ENCODE results near the gene ZNRF3. TPM values are rescaled to one million over a fixed set of nuclear protein-coding genes. Genes with fewer than 3 reads are reported as not detected.
A peak's percentile ranks its signal among the peaks of the same experiment; 100 is the strongest.
"Not testable (repeated sequence)": the region's sequence is repeated elsewhere in the genome, so short reads cannot be mapped to it uniquely, and the experiment has no call there.

Gene ZNRF3
- total RNA-seq, 1 donor from 2014 or later, result 6.4 TPM

DNA sequence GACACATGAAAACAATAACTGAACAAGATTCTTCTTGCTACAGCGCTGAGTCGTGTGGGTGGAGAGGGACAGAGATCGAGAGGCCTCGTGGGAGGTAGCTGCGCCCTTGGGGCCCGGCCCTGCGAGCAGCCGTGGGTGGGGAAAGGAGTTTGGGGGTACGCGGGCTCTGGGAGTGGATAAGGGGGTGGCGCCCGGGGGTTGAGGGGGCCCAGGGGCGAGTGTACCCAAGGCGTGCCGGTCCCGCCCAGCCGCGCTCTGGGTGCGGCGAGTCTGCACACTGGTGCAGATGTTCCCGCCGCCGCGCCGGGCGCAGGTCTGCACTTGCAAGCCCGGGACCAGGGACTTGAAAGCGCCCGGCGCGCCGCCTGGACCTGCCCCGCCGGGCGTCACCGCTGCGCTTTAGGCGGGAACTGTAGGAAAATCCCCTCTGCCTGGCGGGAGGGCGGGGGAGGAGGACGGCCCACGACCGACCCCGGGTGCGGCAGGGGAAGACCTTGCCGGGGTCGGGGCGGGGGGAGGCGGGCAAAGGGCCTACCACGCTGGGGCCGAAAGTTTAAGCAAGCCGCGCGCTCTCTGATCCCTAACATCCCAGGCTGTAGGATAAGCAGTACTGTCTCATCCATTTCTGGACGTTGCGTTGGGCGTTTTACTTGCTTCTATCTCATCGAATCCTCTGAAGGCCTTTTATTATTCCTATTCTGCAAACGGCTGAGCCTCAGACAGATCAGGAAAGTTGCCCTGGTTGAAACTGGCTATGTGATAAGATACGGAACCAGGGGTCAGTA, 188.1 kb downstream of the ZNRF3 start:
- ATAC-seq, result peak; percentile 76

DNA sequence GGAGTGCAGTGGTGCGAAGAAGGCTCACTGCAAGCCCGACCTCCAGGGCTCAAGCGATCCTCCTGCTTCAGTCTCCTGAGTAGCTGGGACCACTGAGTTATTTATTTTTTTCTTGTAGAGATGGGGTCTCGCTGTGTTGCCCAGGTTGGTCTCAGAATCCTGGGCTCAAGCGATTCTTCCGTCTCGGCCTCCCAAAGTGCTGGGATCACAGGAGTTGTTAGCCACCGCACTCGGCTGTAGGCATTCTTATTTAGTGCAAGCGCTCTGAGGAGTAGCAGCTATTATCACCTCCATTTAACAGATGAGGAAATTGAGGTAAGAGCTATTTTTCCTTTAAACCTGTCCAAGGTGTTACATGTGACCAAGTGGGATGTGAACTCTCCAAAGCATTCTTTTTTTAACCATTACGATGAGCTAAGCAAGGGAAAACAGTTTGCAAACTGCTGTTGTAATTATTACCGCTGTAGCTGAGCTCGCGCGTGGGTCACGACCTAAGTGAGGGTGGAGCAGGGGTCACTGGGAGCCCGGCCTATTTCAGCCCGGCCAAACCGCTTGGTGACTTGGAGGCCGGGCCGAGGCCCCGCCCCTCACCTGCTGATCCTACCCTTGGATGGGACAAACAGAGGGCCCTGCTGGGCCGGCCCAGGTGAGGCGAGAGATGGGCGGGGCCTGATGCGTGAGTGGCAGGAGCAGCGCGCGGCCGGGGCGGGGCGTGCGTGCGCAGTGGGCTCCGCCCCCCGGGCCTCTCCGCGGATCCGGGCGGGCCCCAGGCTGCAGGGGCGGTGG, 189.0 kb downstream of the ZNRF3 start:
- ATAC-seq, result peak; percentile 91

DNA sequence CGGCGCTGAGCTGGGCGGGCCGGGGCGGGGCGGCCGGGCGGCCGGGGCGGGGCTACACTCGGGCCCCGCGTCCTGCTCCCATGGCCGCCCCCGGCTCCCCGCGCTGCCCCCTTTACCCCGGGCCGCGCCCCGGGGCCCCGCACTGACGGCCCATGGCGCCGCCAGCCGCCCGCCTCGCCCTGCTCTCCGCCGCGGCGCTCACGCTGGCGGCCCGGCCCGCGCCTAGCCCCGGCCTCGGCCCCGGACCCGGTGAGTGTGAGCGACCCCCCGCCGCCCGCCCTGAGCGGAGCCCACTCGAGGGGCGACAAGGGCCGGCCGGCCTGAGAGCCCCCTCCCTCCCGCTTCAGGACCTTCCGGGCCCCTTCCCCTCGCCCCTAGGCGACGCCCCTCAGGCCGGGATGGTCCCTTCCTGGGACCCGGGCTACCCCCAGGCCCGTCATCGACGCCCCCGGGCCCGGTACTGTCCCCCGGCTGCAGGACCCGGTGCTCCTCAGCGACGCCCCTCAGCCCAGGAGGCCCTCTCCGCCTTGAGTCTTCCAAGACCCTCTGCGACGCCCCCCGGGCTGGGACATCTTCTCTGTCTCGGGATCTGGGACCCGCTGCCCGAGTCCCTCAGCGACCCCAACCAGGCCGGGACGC, 189.7 kb downstream of the ZNRF3 start, which contains the start of gene KREMEN1:
Gene KREMEN1 (plus strand): TSS at position 57 of the 639 bp plus-strand sequence. CDS start 96 bp downstream, at position 153.
- ATAC-seq, result peak; percentile 5

DNA sequence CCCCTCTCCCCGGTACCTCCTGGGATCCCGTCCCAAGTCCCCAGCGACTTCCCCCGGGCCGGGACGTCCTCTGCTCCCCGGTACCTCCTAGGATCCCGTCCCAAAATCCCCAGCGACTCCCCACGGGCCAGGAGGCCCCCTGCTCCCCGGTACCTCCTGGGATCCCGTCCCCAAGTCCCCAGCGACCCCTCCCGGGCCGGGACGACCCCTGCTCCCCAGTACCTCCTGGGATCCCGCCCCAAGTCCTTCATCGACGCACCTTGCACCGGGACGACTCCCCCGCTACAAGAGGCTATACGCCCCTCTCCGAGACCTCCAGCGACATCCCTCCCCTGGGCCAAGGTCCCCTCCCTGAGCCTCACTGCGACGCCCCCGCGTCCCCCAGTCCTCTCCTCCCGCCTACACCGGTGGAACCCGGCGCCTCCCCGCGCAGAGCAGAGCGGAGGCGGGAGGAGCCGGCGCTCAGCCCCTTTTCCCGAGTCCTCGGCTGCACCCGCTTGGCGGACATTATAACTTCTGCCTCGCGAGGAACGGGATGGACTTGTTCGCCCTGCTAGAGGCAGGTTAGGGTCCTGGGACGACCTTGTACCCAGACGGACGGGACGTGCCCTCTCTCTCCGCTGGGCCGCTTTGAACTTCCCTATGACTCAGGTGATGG, 190.4 kb downstream of the ZNRF3 start:
- ATAC-seq, result peak; percentile 45

DNA sequence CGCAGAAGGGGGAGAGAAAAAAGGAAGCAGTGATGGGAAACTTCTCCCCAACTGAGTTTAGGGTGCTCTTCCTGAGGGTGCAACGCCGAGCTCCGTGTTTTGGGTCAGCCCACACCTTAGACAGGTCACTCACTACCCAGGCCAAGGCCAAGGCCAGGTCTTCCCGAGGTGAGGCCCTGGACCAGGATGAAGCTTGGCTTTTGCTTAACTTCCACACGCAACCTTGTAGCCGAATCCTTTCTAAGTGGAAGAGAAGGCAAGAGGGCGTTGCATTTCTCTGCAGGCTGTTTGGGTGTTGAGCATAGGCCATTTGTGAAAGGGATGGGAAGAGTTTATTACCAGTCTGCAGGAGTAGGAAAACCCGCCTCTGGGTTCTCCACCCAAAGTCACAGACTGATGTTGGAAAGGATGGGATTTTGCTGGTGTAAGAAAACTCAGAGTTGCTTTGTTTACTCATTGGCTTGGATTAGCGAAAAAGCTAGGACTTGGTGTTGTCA, 191.0 kb downstream of the ZNRF3 start:
- peak; percentile 0 for ATAC-seq

DNA sequence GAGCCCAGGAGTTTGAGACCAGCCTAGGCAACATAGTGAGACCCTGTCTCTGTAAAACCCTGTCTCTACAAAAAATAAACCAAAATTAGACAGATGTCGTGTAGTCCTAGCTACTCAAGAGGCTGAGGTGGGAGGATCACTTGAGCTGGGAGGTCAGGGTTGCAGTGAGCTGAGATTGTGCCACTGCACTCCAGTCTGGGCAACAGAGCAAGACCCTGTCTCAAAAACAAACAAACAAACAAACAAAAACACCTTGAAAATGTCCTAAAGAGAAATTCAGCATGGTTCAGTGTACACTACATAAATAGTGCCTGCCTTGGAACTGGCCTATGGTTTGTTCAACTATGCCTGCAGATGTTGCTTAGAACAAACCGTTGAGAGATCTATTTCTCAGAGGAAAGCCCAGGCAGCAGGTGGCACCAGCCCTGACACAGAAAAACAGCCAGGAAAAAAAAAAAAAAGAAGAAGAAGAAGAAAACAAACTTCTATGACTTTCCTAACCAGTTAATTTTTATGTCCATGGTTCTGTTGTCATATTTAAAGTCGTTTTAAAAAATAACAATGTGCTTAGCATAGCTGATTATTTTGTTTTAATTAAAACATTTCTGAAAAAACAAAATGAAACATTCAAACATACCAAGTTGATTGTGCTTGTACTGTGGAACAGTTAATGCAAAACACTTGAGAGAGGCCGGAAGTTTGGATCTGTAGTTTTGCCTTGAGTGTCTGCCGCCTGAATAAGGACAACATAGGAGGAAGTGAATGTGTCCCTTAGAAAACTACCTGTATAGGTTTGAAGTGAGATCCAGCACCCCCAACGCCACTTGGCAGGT, 194.9 kb downstream of the ZNRF3 start:
- no peak for ATAC-seq

DNA sequence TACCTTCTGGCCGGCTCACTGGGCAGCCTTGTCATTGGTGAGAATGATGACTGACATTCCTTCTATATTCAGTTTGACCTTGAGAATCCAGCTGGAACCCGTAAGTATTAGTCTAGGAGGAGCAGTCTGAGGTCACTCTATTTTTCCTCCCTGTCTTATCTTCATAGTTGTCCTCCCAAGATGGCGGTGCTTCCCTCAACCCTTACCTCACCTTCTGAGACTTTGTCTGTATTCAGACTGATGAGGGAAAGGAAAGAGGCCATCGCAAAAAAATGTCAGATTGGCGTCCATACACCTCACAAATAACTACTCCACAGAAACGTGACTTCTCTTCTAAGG, 195.5 kb downstream of the ZNRF3 start:
- ATAC-seq, result no peak

DNA sequence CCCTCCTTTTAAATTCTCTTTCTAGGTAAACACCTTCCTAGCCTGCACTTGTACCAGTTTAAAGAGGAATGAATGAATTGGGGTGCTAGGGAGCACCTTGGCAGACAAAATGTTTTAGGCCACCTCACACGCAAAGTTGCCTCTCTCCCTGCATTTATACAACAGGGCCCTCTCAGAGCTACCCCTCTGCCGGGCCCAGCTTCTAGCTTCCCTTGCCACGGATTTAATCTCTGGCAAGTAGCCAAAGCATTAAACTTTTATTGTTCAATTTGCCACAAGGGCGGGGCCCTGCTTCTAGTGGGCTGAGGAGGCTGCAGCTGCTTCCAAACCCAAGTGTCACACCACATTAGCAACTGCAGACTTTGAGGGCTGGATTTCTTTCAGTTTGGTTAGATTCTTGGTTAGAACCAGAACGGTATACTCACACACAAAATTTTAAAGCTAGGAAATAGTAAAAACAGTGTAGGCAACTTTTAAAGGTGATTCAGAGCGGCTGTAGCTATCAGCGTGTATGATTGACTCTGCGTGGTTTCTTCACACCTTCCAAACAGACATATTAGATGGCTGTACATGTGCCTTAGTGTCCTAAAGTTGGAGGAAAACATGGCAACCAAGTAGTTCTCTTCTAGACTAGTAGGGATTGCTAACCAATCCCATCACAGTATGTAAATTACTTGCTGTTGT, 196.0 kb downstream of the ZNRF3 start:
- ATAC-seq, result peak; percentile 8

DNA sequence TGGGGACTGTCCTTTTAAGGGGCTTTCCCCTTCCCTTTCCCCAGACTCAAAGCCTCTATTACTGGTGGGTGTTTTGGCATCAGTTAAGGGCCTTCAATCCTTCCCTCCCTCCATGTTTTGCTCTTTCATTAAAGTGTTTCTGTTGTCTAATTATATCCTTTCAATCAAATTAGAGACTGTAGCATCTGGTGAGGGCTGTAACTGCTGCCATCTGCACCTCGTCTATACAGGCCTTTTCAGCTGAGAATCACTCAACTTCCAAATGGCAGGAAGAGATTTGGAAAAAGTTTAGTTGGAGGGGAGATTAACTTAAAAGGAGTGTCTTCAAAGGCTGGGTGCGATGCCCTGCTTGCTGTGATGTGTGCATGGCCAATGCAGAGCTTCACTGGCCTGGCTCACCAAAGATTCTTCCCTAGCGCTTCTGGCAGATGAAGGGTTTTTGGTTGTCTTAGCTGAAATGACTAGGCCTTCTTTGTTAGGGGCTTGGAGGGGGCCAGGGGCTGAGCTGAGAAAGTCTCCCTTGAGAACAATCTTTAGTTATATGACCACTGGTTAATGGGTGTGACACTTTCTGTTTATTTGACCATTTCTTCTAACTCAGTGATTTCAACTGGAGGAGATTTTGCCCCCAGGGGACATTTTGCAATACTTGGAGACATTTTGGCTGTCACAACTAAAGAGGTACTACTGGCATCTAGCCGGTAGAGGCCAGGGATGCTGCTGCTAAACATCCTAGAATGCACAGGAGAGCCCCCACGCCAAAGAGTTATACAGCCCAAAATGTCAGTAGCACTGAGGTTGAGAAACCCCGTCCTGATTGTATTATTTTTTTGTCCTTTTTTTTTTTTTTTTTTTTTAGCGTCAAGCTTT, 197.0 kb downstream of the ZNRF3 start:
- ATAC-seq, result no peak

DNA sequence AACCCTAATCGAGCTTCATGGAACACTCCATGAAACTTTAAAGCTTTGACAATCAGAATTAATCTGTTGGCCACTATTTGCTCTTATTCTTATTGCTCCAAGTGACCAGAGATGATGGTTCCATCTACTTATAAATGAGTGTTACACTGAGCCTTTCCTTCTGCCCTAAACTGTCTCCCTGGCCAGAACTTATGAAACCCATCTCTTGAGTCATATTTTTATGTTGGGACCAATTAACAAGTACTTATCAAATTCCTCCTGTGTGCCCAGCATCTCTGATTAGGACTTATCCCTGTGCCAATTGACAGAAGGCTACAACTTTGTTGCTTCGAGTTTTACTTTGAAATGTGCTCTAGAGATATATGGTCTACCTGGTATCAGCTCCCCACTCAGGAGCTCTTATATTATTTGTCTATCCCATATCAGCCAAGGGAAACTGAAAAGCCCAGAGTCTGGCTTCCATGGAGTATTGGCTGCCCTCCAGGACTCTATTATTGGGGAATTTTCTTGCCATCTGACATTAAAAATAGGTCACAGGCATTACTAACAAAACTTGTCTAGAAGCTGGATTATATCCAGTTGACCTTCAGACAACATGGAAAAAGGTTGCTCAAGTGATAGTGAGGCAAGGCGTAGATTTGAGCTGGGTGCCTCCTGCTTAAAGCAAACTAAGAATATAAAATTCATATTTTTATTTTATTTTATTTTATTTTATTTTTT, 198.3 kb downstream of the ZNRF3 start:
- ATAC-seq, result no peak

DNA sequence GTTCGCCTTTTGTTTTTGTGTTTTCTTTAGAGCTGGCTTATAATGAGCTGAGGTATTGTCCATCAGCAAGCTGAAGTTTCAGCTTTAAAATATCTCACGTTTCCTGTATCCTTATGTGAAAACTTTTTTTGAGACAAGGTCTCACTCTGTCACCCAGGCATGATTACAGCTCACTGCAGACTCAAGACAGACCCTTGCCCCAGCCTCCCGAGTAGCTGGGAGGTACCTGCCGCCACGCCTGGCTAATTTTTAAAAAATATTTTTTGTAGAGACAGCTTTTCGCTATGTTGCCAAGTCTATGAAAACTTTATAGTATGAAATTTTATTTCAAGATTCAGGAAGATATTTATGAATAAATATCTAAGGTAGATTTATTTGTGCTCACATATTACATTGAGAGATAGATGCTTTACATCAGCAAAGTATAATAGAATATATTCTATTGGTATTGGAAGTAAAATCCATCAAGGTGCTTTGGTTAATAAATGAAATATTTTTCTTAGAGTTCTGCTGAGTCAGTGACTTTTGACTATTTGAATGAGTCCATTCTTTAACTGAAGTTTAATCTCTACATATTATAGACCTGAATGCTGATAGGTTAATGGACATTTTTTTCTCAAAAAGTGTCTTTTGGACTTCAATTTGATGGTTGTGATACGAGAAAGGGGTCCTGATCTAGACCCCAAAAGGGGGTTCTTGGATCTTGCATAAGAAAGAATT, 199.6 kb downstream of the ZNRF3 start:
- no peak for ATAC-seq

DNA sequence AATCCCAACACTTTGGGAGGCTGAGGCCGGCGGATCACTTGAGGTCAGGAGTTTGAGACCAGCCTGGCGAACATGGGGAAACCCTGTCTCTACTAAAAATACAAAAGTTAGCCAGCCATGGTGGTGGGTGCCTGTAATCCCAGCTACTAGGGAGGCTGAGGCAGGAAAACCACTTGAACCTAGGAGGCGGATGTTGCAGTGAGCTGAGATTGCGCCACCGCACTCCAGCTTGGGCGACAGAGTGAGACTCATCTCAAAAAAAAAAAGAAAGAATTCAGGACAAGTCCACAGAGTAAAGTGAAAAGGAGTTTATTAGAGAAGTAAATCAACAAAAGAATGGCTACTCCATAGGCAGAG, 200.2 kb downstream of the ZNRF3 start:
- not testable (repeated sequence) for ATAC-seq

DNA sequence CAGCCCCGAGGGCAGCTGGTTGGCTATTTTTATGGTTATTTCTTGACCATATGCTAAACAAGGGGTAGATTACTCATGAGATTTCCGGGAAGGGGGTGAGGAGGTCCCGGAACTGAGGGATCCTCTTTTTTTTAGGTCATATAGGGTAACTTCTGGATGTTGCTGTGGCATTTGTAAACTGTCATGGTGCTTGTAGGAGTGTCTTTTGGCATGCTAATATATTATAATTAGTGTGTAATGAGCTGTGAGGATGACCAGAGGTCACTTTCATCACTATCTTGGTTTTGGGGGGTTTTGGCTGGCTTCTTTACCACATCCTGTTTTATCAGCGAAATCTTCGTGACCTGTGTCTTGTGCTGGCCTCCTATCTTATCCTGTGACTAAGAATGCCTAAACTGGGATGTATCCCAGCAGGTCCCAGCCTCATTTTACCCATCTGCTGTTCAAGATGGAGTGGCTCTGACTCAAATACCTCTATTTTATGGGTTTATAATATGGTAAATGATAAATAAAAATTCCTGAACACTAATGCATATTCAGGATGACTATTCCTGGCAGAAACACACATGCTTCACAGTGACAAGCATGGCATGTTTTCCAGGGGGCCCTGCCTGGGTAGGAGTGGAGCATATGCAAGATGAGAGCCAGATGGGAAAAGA, 200.7 kb downstream of the ZNRF3 start:
- ATAC-seq, result no peak

DNA sequence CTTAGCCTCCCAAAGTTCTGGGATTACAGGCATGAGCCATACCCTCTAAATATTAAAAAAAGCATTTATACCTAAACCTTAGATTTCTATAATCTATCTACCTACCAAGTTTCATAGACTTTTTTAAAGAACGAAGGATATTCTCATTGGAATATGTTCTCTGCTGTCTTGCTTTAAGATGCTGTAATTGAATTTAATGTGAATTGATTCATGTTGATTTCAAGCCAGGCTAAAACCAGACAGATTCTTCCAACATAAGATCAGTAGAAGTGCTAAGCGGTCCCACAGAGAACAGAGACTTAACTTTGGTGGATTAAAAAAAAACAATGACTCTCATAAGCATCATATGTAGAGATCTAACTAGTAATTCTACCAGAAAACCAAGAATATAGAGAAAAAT, 203.6 kb downstream of the ZNRF3 start:
- ATAC-seq, result no peak

DNA sequence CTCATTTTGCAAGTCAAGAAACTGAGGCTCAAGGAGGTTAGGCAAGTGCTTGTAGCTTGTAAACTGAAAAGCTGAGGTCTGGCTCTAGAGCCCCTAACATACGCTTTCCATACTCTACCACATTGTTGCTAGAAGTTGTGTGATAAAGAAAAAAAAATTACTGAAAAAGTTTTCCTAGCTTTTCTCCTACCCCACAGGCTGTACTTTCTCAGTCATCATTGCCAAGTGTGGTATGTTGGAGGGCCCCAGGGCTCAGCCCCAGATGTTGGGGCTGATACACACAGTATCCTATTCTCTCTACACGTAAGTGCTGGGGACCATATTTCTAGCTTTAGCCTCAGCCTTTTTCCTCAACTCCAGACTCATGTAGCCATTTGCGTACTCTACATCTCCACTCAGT, 205.4 kb downstream of the ZNRF3 start:
- ATAC-seq, result no peak

DNA sequence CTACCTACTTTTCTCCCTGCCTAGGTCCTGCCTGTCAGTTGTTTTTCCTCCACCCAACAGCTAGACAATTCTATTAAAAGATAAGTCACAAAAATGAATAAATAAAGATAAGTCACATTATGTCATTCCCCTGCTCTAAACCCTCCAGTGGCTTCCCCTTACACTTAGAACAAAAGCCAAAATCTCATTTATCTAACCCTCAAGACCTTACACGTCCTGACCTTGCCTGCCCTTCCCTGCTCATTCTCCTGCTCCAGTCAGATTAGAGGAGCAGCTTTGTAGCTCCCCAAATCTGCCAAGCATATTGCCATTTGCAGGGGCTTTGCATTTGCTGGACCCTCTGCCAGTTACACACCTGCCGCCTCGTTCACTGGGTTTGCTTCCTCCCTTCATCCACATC, 206.1 kb downstream of the ZNRF3 start:
- ATAC-seq, result no peak

DNA sequence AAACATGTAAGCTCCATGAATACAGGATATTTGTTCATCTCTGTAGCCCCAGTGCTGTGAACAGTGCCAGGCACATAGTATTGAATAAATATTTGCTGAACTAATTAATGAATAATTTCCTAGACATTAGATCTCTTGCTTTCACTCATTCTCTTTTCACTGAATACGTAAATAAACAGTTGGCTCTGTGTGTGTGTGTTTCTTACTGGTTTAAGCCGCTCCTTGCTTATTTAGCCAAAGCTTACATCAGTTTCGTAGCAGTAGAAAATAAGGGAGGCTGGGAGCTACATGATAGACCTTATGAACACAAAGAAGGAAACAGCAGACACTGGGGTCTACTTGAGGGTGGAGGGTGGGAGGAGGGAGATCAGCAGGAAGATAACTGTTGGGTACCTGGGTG, 206.7 kb downstream of the ZNRF3 start:
- no peak for ATAC-seq

DNA sequence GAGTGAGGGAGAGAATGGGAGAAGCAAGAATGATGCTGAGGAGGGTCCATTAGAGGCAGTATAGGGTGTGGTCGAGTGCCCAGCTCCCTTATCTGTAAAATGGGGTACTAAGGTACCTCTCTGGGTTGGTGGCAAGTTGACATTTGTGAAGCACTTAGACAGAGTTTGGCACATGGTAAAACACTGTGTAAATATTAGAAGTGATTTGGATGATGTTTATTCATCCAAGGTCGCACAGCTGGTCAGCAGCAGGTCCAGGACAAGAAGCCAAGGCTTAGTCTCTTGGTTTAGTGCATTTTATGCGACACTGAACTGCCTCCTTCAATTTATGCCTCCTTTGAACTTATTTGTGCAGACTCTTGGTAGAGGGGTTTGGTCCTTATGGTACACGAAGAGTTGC, 208.9 kb downstream of the ZNRF3 start:
- no peak for ATAC-seq

Data from esophagus mucosa (tissue), 1 donor.